ENCODE measurements around the gene SLC13A1.
"Not testable (repeated sequence)": the region's sequence is repeated elsewhere in the genome, so short reads cannot be mapped to it uniquely, and the experiment has no call there.

Gene SLC13A1, protein sequence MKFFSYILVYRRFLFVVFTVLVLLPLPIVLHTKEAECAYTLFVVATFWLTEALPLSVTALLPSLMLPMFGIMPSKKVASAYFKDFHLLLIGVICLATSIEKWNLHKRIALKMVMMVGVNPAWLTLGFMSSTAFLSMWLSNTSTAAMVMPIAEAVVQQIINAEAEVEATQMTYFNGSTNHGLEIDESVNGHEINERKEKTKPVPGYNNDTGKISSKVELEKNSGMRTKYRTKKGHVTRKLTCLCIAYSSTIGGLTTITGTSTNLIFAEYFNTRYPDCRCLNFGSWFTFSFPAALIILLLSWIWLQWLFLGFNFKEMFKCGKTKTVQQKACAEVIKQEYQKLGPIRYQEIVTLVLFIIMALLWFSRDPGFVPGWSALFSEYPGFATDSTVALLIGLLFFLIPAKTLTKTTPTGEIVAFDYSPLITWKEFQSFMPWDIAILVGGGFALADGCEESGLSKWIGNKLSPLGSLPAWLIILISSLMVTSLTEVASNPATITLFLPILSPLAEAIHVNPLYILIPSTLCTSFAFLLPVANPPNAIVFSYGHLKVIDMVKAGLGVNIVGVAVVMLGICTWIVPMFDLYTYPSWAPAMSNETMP

DNA sequence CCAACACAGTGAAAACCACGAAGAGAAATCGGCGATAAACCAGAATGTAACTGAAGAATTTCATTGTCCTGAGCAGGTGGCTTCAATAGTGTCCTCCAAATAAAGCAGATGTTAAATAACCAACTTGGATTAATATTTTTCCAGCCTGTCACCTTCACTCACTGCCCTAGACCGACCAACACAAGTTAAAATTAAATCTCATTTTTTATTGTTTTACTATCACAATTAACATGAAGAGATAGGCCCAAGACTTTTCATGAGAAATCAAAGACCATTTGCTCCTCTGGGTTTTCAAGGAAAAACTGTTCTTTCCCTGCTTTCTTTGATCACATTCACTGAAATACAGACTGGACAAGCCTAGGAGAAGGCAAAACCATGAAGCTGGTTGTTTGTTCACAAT lies at the start of gene SLC13A1:
TSS of gene SLC13A1 (minus strand) at position 87 of the 400 bp plus-strand sequence. CDS start at position 64, 23 bp downstream.
- DNase-seq (ENCODE audit: low spot score): no peak

DNA sequence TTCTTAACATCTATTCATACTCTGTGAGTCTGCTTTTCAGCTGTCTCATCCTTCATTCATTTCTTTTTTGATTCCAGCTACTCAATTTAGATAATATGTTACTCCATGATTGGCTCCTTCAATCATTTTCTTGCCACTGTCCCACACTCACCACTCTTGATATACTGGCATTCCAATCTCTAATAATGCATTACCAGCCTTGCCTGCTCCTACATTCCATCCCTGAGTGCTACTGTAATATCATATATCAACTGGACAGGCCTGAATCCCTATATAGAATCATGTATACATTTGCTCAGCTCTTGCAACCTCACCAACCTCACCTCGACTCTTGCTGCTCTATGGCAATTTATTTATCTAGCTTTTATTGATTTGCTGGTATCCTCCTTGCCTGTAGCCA lies 45.0 kb upstream of the SLC13A1 start:
- no peak for DNase-seq (ENCODE audit: low spot score)

DNA sequence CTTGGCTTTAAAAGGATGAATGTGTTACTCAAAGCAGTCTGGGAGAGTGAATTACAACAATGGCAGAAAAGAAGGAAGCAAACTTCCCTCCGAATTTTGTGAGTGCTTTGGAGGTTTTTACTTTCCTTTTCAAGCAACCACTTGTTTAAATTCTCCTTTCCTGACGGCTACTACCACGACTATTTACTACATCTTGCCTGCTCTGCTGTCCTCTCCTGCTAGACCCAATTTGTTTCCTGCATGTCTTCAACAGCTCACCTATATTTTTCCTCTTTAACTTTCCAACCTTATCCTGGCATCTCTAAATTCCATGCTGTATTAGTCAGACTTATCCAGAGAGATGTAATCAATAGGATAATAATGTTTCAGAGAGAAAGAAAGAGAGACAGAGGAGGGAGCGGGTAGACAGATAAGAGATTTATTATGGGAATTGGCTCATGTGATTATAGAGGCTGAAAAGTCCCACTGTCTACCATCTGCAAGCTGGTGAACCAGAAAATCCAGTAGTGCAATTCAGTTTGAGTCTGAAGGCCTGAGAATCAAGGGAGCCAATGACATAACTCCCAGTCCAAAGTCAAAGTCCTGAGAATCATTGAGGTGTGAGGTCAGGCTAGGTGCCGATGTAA lies 42.8 kb upstream of the SLC13A1 start:
- no peak for DNase-seq (ENCODE audit: low spot score)

DNA sequence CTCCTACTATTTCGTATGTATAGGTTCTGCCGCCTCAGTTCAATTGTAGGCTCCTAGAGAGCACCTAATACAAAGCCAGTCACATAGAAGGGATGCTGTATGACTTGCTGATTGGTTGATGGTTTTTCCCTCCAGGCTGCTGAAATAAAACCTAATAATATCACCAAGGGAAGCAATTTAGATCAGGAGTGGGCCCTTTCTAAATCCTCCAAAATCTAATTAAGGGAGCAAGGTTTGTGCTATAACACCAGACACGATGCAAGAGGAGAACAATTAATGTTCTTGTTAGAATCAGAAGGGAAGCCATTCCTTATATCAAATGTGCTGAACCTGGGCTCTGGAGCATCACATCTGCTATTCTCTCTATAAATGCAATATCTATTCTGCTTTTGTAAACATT lies 42.0 kb upstream of the SLC13A1 start:
- DNase-seq (ENCODE audit: low spot score): no peak

DNA sequence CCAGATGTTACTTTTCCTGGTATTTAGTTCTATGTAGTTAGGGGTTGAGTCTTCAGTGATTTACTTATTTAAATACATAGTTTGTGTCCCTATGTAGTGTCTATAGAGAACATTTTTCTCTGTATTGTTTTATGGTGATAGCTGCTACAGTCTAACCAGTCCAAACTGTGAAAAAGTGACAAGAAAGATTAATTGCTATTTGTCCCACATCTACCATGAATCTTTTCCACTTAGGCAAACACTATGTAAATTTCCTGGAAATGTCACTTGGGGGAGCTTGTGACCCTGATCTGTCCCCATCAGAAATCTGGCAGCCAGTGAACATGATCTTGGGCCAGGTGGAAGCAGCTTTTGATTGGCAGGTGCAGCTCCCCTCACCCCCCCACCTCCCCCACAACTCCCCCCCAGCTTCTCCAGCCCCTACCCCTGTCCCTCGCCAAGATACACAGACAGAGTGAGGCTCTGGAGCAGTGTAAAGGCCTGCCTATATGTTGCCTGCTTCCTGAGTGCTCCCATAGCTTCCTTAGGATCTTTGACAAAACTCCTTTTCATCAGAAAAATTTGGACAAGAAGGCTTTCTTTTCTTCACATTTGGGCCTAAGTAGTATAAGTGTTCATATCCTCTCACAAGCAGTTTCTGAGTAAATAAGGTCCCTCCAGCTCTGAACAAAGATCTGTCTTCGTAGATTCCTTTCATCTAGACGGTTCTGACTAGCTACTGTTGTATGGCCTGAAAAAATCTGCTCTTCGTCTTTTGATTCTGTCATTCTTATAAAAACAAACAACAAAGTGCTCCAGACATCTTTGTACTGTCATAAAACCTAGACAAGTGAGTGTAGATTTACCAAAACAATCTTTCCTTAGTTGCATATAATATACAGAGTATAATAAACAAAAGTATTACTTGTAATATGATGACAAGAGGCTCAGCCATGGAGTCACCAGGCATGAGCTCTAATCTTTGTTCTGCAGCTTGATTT lies 31.5 kb upstream of the SLC13A1 start:
- no peak for DNase-seq (ENCODE audit: low spot score)

DNA sequence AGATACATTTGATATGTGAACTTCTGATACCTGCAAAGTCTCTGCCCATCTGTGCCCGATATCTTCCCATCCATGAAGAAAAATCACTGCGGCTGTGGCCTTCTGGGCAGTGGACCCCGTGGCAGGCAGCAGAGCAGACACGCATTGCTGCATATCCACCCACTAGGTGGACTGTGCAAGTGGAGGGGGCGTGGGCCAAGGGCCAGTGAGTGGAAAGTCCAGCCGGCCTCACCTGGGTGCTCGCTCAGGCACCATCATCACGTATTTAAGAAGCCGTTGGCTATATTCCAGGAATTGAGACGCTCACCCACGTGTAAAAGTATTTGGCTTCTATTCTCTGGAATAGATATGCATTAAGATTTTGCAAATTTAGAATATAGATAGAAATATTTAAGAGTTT lies 30.8 kb upstream of the SLC13A1 start:
- no peak for DNase-seq (ENCODE audit: low spot score)

DNA sequence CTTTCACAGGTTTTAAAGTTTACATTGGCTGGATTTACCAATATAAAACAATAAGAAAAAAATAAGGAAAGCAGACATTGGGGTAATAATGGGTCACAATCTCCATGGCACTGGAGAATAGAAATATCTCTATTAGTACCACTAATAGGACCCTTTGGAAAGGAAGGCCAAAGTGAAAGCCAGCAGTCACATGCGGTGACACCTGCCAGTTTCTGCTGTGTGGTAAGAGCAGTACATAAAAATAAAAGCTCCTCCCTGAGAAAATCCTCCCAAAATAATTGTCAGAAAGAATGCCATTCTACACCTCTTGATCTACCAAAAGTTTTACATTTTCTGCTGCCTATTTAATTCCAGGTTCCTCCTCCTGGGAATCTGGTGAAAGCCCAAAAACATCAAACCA lies 30.4 kb upstream of the SLC13A1 start:
- no peak for DNase-seq (ENCODE audit: low spot score)

DNA sequence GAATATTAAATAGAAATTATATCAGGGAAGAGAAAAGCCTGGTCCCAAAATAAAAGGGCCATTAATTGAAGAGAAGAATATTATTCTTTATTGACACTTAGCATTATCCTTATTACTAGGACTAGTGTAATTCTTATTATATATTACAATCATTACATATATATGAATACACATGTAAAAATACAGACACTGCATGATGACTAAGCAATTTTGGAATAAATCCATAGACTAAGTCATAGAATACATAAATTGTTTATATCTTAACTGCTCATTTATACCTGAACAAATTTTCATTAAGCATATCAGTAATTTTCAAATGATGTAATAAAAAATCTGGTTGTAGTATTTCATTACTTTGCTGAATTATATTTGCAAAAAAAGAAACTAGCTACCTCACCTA lies 29.7 kb upstream of the SLC13A1 start:
- DNase-seq (ENCODE audit: low spot score): no peak

DNA sequence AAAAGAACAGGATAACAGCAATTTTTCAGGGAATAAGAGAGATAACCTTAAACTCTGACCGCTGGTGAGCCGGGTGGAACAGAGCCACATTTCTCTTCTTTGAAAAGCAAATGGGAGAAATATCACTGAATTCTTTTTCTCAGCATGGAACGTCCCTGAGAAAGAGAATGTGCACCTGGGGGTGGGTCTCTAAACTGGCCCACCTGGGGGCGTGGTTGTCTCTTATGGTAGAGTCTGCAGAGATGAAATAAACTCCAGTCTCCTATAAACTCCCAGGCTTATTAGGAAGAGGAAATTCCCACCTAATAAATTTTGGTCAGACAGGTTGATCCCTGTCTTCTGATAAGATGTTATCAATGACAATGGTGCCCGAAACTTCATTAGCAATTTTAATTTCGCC lies 27.9 kb upstream of the SLC13A1 start:
- DNase-seq (ENCODE audit: low spot score): not testable (repeated sequence)

DNA sequence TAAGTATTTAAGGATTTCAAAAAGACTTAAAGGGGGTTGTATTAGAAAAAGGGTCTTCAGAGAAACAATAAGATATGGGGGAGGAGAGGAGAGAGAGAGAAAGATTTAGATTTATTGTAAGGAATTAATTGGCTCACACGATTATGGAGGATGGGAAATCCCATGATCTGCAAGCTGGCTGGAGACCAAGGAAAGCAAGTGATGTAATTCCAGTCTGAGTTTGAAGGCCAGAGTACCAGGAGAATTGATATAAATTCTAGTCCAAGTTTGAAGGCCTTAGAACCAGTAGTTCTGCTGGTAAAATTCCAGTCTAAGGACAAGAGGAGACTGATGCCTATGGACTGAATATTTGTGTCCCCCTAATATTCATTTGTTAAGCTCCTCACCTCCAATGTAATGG lies 20.6 kb upstream of the SLC13A1 start:
- DNase-seq (ENCODE audit: low spot score): no peak

DNA sequence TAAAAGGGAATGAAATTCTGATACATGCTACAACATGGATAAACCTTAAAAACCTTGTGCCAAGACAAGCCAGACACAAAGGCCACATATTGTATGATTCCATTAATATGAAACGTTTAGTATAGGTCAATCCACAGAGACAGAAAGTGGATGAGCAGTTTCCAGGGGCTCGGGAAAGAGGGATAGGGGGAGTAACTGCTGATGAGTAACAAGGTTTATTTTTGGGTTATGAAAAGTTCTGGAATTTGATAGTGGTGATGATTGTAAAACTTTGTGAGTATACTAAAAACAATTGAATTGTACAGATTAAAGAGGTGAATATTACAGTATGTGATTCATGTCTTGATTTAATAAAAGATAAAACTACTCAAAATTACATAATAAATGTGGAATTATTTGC lies 19.1 kb upstream of the SLC13A1 start:
- no peak for DNase-seq (ENCODE audit: low spot score)

DNA sequence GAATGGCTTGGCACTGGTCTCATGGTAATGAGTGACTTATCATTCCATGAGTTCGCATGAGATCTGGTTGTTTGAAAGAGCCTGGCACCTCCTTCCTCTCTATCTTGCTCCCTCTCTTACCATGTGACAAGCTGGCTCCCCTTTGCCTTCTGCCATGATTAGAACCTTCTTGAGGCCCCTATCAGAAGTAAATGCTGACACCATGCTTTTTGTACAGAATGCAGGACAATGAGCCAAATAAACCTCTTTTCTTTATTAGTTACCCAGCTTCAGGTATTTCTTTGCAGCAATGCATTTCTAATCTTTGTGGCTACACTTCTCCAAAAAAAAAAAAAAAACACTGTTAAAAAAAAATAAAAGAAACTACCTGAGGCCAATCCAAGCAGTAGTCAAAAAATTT lies 17.1 kb upstream of the SLC13A1 start:
- no peak for DNase-seq (ENCODE audit: low spot score)

DNA sequence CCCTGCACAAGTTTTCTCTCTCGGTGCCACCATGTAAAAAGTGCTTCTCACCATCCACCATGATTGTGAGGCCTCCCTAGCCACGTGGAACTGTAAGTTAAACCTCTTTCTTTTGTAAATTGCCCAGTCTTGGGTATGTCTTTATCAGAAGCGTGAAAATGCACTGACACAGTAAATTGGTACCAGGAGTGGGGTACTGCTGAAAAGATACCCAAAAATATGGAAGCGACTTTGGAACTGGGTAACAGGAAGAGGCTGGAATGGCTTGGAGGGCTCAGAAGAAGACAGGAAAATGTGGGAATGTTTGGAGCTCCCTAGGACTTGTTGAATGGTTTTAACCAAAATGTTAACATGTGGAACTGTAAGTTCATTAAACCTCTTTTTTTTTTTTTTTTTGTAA lies 15.6 kb upstream of the SLC13A1 start:
- no peak for DNase-seq (ENCODE audit: low spot score)

DNA sequence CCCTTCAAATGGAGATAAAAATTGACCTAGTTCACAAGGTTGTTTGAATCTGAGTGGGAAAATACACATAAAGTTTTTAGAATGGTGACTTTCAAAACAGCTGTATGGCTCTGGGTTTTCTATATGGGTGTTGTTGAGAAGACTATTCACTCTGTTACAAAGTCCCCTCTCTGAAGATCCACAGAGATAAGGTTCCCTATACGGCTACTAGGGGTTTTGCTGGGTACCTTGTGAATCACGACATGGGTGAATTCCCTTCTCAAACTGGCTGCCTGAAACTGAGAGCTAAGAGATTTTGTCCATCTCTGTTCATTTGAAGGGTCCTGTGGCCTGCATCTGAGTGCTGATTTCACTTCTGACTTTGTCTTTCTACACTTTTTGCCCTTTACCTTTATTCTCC lies 11.8 kb upstream of the SLC13A1 start:
- no peak for DNase-seq (ENCODE audit: low spot score)

DNA sequence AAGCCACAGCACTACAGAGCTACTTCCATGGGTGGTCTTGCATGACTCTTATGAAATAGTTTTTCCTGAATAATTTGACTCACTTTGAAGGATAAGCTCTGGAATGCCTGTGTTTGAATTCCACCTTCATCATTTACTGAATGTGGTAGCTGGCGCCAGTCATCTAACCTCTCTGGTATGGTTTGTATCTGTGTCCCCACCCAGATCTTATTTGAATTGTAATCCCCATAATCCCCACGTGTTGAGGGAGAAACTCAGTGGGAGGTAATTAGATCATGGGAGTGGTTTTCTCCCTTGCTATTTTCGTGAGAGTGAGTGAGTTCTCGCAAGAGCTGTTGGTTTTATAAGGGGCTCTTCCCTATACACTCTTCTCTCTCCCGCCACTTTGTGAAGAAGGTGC lies 11.2 kb upstream of the SLC13A1 start:
- no peak for DNase-seq (ENCODE audit: low spot score)

DNA sequence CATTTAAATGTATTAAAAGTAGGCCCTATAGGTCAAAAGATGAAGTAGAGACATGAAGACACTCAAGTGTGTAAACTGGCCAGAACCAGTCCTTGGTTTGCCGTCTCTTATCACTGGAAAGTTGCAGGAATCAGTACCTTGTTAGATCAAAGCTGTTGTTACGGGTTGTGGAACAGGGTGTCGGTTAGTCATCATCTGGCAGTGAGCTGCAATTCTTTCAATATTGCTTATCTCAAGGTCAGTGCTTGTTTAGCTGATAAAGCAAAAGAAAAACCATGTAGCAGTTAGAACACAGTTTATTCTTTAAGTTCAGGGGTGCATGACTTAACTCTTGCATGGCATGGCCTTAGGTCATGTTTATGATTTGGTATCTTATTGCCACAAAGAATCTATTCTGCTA lies 10.0 kb upstream of the SLC13A1 start:
- no peak for DNase-seq (ENCODE audit: low spot score)

DNA sequence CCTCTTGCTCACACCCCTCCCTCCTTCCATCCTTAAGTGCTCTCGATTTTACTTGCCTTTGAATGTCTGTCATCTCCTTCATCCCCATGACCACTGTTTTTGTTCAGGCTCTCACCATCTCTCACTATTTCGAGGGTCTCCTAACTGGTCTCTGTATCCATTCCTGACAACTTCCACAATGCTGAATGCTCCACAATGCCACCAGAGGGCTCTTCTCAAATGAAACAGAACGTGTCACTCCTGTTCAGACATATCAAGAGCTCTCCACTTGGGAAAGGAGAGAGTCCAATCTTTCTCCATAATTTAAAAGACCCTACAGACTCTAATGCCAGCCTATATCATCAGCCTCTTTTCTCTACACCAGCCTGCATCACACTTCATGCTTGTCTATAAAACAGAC lies 9.0 kb upstream of the SLC13A1 start:
- DNase-seq (ENCODE audit: low spot score): no peak

DNA sequence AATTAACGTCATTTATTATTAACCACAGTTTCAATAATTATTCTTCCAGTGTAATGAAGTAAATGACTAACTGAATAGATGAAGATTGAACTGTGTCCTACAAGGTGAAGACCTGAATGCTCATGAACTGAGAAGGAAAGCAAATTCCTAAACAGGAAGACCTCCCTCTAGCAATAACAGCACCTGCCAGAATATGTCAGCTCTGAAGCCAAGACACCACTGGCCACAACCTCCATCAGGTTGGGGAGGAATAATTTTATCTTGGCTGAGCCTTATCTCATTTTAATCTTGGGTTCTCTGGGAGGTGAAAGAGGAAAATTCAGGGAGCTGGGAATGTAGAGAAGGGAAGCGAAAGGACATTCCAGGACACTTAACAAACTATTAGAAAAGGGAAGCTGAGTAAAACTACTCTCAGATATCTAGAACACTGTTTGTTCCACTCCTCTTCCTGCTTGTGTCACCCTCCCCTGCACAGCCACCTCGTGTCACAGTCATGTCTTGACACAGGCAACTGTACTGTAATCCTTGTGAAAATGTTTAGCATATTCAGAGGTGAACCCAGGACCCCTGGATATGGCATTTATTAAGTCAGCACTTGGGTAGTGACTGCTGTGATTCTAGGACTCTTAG lies 4.6 kb upstream of the SLC13A1 start:
- no peak for DNase-seq (ENCODE audit: low spot score)

DNA sequence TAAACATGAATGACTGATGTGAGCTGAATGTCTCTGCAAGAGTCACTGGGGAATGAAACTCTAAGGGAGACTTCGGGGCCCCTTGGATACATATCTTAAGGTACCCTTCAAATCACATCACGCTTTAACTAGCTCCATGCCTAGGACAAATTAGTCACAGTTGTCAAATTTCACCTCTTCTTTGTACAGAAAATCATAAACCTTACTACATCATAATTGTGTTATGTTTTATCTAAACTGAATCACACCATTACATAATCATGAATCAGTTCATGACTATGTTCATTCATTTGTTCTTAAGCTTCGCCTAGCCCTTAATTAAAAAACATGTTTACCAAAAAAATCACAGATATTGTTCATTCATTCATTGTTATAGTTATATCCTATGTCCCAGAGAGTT lies 2.1 kb upstream of the SLC13A1 start:
- DNase-seq (ENCODE audit: low spot score): no peak

DNA sequence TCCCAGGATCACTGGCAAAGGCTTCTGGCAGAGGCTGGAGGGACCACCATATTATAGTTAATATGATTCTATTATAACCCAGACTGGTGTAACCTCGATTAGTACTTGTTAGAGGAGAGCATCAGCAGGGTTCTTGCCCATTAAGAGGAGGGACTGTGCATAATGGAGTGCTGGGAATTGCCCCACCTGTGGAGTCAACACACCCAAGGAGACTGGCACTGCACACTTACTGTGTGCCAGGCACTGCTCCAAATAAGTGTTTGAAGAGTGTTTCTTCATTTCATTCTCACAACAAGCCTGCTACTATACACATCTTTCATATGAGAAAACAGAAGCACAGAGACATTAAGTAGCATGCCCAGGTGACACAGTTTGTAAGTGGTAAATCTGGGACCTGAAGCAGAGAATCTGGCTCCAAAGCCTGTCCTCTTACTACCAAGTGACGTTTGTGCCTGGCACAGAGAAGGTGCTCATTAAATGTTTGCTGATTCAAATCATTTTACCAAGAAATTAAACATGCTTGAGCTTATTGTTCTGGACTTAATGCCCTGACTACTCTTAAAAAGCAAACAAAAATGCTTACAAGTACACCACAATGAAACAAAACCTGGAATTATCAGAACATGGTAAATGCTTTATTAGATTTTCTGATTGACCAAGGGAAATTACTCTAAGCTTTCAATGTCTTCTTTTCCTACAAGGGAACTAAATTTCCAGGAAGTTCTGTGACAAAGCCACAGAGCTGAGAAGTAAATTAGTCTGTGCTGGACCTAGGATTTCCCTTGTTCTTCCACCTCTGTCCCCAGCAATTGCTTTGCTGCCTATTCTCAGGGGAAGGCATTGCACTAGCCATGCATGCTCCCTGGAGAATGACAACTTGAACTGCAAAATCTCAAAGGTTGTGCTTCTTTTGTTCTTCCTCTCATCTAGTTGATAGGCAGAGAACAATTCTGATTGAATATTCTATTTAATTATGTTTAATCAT lies 809 bp downstream of the SLC13A1 start:
- DNase-seq (ENCODE audit: low spot score): no peak

DNA sequence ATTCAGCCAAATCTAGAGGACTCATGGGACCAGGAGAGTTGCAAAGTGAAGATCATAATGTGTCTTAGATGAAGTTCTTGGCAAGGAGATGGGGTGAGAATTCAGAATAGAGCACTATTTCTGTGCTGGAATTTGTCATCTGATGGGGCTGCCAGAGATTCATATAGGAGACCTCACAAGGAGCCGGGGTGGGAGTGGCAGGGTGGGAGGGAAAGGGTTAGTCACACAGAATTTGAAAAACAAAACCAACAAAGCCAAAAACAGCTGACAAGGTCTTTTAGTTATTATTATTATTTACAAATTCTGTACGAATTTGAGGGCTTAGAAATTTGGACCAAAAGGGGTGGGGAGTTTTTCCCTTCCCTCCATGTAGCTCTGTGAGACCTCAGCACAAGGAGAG lies 1.7 kb downstream of the SLC13A1 start:
- DNase-seq (ENCODE audit: low spot score): no peak

Measured in GM03348 (cell line).